Hematopoietic multipotent progenitor cell treated with erythropoietin and hydrocortisone succinate and interleukin-3 and kit ligand, for 4 days (in vitro differentiated cells): Measurements from ENCODE around the gene PLA2G4A.
A peak's percentile ranks its signal among the peaks of the same experiment; 100 is the strongest.

Source experiments
- DNase-seq: peaks from one replicate; pipeline ENCODE4 v3.0.0-alpha.2; 2015

Gene PLA2G4A

DNA sequence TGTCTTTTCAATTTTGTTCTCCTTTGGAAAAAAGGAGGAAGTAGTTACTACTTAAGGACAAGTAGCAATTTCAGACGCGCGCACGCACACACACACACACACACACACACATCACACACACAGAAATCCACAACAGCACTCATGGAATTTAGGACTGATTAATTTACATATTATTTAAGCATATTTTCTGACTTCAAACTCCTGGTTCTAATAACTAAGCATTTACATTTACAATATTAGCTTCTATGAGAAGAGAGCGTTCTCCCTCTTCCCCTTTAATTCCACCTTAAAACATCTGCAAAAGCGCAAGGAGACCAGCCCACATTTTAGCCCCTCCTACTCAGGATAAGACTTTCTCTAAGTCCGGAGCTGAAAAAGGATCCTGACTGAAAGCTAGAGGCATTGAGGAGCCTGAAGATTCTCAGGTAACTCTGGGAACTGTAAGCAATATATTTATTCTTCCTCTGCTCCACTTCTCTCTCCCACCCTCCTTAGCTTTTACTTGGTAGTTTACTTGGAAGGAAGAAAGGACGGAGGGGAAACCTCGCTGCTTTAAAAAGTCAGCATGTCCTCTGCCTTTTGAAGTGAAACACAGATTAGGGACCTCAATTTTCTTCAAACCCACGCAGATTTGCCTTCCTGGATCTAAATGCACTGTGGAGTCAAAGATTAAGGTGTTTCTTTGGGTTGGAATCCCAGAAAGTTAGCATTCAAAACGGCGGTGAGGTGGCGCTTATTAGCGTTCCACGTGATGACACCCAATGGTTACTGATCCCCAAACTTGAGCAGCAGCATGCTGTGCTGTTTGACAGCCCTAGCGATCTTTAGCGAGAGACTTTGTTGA, at the start of gene PLA2G4A:
TSS of gene PLA2G4A (plus strand) at position 339 of the 844 bp plus-strand sequence. CDS start 25,406 bp downstream, outside the sequence.
- peak; percentile 94 for DNase-seq

- DNase-seq = peak; percentile 74
Measured at GRCh38 chr1:186780076-186780475, 48.7 kb upstream of the PLA2G4A start.

DNA sequence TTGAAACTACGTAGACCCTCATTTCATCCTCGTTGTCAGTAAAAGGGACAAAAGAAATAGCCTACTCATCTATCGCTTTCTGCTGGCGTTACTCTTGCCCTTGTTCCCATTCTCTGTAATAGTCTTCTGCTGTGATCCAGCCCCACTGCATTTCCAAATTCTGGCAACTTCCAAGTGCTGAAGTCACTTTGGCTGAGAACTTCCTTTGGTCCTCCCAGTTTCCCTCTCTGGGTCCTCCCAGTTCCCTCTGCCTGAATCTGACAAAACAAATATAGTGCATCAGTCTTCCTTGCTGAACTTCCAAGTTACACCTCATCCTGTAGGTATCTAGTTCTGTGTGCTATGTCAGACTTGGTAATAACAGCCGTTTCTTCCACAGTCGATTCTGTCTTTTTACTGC, 47.0 kb upstream of the PLA2G4A start:
- DNase-seq = no peak

- DNase-seq = no peak
Measured at GRCh38 chr1:186782791-186783190, 46.0 kb upstream of the PLA2G4A start.

GRCh38 chr1:186783193-186783592, 45.6 kb upstream of the PLA2G4A start:
- DNase-seq = no peak

DNA sequence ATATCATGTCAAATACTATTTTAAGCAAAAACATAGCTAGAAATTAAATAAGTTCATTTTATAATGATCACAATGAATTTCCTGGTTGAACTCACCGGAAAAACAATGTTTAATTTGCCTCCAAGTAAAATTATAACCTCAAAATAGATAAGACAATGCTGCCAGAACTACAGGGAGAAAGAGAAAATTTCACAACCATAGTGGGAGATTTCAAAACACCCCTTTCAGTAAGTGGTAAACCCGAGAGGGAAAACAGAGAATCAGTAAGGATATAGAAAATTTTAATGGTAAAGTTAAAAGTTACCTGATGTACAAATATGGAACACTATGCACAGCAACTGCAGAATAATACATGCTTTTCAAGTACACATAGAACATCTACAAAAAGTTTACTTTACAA, 43.2 kb upstream of the PLA2G4A start:
- DNase-seq = peak; percentile 61

DNA sequence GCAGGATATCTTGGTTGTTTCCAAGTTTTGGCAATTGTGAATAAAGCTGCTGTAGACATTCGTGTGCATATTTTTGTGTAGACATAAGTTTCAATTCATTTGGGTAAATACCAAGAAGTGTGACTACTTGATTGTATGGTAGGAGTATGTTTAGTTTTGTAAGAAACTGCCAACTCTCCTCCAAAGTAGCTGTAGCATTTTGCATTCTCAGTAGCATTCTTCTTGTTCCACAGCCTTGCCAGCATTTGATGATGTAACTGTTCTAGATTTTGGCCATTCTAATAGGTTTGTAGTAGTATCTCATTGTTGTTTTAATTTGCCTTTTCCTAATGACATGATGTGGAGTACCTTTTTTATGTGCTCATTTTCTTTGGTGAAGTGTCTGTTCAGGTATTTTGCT, 38.6 kb upstream of the PLA2G4A start:
- DNase-seq = no peak

DNA sequence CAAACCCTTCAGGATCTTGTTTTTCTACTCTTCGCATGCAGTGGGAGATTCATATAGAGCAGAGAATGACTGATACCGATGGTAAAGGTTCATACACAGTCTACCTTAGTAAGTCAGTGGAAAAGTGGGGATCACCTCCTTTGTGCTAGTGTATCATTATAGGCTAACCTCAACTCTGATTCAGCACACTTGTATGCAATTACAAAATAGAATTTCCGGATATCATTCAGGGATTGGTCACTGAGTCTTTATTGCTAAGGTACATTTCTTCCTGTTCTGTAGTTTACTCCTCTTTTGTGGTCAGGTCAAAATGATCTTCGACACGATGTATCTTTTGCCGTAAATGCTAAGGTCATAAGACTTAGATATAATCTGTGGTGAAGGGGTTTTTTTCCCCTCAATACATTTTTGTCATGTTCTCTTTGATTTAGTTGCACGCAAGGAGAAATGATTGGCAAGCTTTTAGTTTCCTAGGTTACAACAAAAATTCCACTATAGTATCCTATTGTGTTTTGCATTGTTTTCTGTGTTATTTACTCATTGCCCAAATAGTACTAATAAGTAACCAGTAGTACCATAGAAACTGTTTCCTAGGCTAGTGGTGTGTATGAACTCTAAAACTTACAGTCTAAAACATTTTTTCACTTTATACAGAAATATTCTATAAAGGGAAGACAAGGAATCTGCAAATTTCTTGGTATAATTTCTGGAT, 35.7 kb upstream of the PLA2G4A start:
- no peak for DNase-seq

DNA sequence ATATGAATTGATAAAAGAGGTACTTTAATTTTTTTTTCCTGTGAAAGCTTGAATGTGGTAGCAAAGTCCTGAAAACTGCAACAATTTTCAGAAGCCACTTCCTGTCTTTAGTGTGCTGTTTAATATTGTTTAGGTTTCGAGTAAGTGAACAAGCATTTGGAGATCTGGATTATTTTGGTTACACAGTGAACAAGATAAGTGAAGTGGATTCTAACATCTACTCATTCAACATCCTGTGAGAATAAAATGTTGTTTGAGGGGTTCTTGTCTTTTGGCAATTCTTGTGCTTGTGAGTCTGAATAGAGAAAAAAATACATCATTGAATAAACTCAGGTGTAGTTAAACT, 35.2 kb upstream of the PLA2G4A start:
- no peak for DNase-seq

DNA sequence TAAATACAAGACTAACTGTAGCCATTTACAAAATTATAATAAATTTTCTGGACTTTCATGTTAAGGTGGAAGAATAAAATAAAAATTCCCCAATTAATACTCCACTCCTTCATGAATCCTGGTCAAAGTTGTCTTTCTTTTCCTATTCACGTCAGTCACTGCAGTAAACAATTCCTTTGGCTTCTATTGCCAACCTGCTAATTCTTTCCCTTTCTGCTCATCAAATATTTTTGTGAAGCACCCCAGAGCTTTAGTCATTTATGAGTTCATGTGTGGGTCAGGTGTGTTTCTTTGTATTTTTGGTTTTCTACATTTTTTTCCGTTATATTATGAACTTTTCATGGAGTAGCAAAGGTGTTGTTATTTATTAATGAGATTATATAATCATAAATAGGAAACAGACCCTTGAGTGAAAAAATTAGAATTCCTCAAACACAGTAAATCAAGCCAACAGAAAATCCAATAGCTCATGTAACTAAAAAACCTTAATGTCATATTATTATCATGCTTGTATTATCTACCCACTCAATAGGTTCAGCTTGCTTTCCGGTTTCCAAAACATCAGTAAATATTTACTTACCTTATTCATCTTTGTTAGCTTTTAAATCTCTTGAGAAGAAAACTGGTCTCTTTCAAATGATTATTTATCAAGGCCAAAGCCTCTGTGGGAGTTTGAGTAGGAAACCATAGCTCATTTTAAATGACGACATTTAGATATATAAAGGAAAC, 29.6 kb upstream of the PLA2G4A start:
- no peak for DNase-seq

GRCh38 chr1:186799689-186800054, 29.1 kb upstream of the PLA2G4A start:
- no peak for DNase-seq

GRCh38 chr1:186802388-186802787, 26.4 kb upstream of the PLA2G4A start:
- no peak for DNase-seq

DNA sequence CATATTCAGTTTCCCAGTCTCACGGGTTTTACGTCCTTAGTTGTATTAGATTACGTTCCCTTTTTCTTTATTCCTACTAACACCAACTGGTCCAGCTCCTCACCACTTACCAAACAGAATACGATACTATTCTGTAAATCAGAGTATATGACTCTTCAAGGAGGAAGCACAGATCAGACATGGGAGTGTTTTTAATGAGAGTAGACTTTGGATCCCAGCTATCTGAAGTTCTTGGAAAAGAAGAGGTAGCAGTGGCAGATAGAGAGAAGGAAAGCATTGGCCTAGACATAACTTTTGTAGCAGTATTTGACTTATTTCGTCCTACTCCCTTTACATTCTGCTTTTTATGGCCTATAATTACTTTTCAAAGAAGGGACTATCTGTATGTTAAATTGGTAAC, 24.1 kb upstream of the PLA2G4A start:
- DNase-seq = no peak

DNA sequence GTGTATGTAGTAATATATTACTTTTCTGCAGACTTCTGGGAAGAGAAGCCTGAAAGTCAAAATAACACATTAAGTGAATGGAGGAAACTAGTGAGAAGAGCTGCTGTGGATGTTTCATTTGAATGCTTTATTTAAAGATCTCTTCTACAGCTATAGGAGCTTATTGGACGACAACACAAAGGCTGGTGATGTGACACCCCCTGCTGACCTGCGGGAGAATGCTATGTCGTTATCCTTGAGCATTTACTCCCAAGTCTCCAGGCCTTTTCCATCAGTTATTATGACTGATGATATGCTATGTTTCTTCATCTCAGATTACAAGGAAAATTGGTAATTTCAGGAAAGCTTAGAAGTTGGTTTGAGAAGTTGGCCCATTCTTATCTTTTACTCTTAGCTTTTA, 22.3 kb upstream of the PLA2G4A start:
- peak; percentile 76 for DNase-seq

DNA sequence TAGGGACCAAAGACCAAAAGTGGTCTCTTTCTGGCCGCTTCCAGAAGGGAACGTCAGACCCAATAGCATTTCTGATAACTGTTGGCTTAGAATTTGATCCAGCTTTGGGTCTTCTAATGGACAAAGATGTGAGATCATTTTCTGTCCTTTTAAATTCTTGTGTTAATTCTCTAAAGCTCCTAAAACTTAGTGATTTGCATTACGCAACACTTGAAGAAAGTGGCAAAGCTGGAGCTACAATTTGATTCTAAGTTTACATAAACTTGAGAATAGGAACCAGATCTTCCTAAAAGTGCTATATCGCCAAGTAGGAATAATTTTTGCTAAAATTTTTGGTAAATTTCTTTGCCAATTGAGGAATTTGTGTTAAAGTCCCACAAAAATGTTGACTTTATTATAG, 21.6 kb upstream of the PLA2G4A start:
- DNase-seq = no peak

DNA sequence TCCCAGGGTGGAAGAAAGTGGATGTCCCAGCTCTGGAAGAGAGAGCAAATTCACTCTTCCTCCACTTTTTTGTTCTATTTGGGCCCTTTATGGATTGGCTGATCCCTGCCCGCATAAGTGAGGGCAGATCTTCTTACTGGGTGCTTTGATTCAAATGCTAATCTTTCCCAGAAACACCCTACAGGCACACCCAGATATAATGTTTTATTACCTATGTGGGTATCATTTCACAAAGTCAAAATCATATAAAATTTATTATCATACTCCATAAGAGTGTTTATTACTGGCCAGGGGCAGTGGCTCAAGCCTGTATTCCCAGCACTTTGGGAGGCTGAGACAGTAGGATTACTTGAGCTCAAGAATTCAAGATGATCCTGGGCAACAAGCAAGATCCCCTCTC, 16.9 kb upstream of the PLA2G4A start:
- no peak for DNase-seq

GRCh38 chr1:186812570-186812969, 16.2 kb upstream of the PLA2G4A start:
- no peak for DNase-seq

DNA sequence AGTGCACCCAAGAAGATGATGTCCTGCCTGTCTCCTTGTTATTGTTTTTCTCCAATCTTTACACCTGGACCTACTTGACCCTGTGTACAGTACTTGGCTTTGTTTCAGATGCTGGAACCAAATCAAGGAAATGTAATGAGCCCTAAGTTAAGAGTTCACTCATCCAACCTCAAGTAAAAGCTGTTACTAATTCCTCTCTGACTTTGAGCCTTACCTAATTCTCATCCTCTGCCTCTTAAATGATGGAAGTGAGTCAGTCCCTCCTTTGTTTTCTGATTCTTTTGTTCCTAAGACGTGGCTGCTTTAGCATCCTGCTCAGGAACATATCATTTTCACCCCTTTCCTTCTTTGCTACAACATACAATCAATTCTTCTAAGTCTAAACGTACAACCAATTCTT, 15.3 kb upstream of the PLA2G4A start:
- no peak for DNase-seq

GRCh38 chr1:186819126-186819525, 9.6 kb upstream of the PLA2G4A start:
- no peak for DNase-seq

- DNase-seq = no peak
Measured at GRCh38 chr1:186819563-186819962, 9.2 kb upstream of the PLA2G4A start.

- DNase-seq = peak; percentile 63
Measured at GRCh38 chr1:186829686-186830587, 1.2 kb downstream of the PLA2G4A start.

- no peak for DNase-seq
Measured at GRCh38 chr1:186831168-186831567, 2.4 kb downstream of the PLA2G4A start.
